NCI-H774 (cell line): Measurements from ENCODE around the gene KLHL1.
A peak's percentile ranks its signal among the peaks of the same experiment; 100 is the strongest.

Experiments
- DNase-seq: peaks from one replicate; lab custom pipeline; 2025; lab: John Stamatoyannopoulos, UW

Gene KLHL1

GRCh38 chr13:69872321-69873047 lies 235.8 kb downstream of the KLHL1 start:
- no peak for DNase-seq

- no peak for DNase-seq
These were observed 241.7 kb downstream of the KLHL1 start for GRCh38 chr13:69866555-69866954.

GRCh38 chr13:69857183-69857821 lies 250.9 kb downstream of the KLHL1 start:
- peak; percentile 22 for DNase-seq

- no peak for DNase-seq
These were observed 251.9 kb downstream of the KLHL1 start for GRCh38 chr13:69856331-69856730.

GRCh38 chr13:69828527-69828926 lies 279.7 kb downstream of the KLHL1 start:
- no peak for DNase-seq

GRCh38 chr13:69820180-69820579 lies 288.1 kb downstream of the KLHL1 start:
- no peak for DNase-seq

- no peak for DNase-seq
These were observed 290.9 kb downstream of the KLHL1 start for GRCh38 chr13:69817333-69817869.

- no peak for DNase-seq
These were observed 299.1 kb downstream of the KLHL1 start for GRCh38 chr13:69809152-69809551.

GRCh38 chr13:69796256-69796655 lies 312.0 kb downstream of the KLHL1 start:
- no peak for DNase-seq

GRCh38 chr13:69793783-69794453 lies 314.3 kb downstream of the KLHL1 start:
- DNase-seq, result no peak

- DNase-seq, result no peak
These were observed 331.3 kb downstream of the KLHL1 start for GRCh38 chr13:69776937-69777336.

- no peak for DNase-seq
These were observed 338.6 kb downstream of the KLHL1 start for GRCh38 chr13:69769608-69770007.

GRCh38 chr13:69761581-69761980 lies 346.7 kb downstream of the KLHL1 start:
- no peak for DNase-seq

GRCh38 chr13:69755101-69755500 lies 353.2 kb downstream of the KLHL1 start:
- no peak for DNase-seq

GRCh38 chr13:69751259-69751658 lies 357.0 kb downstream of the KLHL1 start:
- DNase-seq, result no peak

GRCh38 chr13:69737129-69737935 lies 370.9 kb downstream of the KLHL1 start:
- no peak for DNase-seq

- DNase-seq, result no peak
These were observed 386.6 kb downstream of the KLHL1 start for GRCh38 chr13:69721631-69722030.

GRCh38 chr13:69720278-69720983 lies 387.8 kb downstream of the KLHL1 start:
- DNase-seq, result no peak

GRCh38 chr13:69706807-69707206 lies 401.4 kb downstream of the KLHL1 start:
- no peak for DNase-seq

GRCh38 chr13:69704311-69704710 lies 403.9 kb downstream of the KLHL1 start:
- DNase-seq, result no peak

GRCh38 chr13:69690999-69691398 lies 417.3 kb downstream of the KLHL1 start:
- DNase-seq, result no peak
